ENCODE measurements around the gene GPD1L. TPM values are rescaled to one million over a fixed set of nuclear protein-coding genes. Genes with fewer than 3 reads are reported as not detected.
"Not testable (repeated sequence)": the region's sequence is repeated elsewhere in the genome, so short reads cannot be mapped to it uniquely, and the experiment has no call there.

Gene GPD1L
- total RNA-seq, 8 experiments from 2014 or later: 5.0 to 33.2 (median 8.5) TPM

GRCh38 chr3:32177702-32178198 is 71.3 kb downstream of the GPD1L start:
- no peak overlapping the region for H3K27ac ChIP-seq
- no peak overlapping the region for H3K4me3 ChIP-seq
- in situ Hi-C loops (cut with MboI; ENCODE audit: low pct_unique_long_range_greater_than_20kb in 2 of 9, low sequenced_read_pairs in 9 of 9, unreplicated experiment in 9 of 9): loop anchor here in 2 of 9 experiments (25.0 kb wide), 2 partner anchors 110 to 160 kb away; no protein-coding TSS in a partner anchor
- 0 to 83% (median 72%) methylated on average over 1 to 5 of the region's 5 CpGs; no CpG with 5 or more reads in 2 of the 10 experiments for WGBS, 10 experiments
- H3K4me1 ChIP-seq (replicated peaks in 1 of 2): peaks cover 0 to 4% of the 10 kb centered on the region in 2 donors
- ATAC-seq (replicated peaks in 6 of 8): peak in 5 of 8 experiments; percentile 38 to 95 (median 92)

- in situ Hi-C loops (cut with MboI; ENCODE audit: low pct_unique_long_range_greater_than_20kb in 2 of 9, low sequenced_read_pairs in 9 of 9, unreplicated experiment in 9 of 9): loop anchor here in 2 of 9 experiments (25.0 kb wide), 2 partner anchors 107 to 157 kb away; no protein-coding TSS in a partner anchor
- no peak overlapping the region for H3K4me3 ChIP-seq
- peak in 1 of 8 experiments; percentile 80 for ATAC-seq (replicated peaks in 6 of 8)
- WGBS, 10 experiments: 9 to 100% (median 88%) methylated on average over 1 to 6 of the region's 7 CpGs; no CpG with 5 or more reads in 2 of the 10 experiments
- no peak overlapping the region for H3K27ac ChIP-seq
- H3K4me1 ChIP-seq (replicated peaks in 1 of 2): peaks cover 0 to 4% of the 10 kb centered on the region in 2 donors
Observed at GRCh38 chr3:32180141-32180784, 73.8 kb downstream of the GPD1L start.

DNA sequence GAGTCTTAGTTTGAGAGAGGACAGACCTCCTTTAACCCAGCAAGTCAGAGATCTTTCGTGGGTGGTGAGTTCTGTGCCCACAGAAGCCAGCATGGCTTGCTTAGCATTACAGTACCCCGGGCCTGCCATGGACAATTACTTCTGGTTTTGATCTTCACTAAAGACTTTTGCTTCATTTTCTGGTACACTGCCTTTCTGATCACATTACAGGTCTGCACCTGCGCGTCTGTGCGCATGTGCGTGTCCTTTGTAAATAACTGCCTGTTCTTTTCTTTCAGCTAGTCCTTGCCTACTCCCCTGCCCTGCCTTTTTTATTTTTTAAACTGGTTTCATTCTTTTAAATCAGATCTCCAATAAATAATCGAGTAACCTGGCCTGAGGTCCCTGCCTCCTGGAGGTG is 74.9 kb downstream of the GPD1L start:
- H3K27ac ChIP-seq: no peak overlapping the region
- no peak for ATAC-seq (replicated peaks in 6 of 8)
- H3K4me3 ChIP-seq: no peak overlapping the region
- H3K4me1 ChIP-seq (replicated peaks in 1 of 2): peaks cover 0 to 4% of the 10 kb centered on the region in 2 donors
- 57 to 95% (median 84%) methylated on average over 1 to 7 of the region's 7 CpGs for WGBS, 10 experiments
- in situ Hi-C loops (cut with MboI; ENCODE audit: low pct_unique_long_range_greater_than_20kb in 2 of 9, low sequenced_read_pairs in 9 of 9, unreplicated experiment in 9 of 9): loop anchor here in 2 of 9 experiments (25.0 kb wide), 2 partner anchors 106 to 156 kb away; no protein-coding TSS in a partner anchor

DNA sequence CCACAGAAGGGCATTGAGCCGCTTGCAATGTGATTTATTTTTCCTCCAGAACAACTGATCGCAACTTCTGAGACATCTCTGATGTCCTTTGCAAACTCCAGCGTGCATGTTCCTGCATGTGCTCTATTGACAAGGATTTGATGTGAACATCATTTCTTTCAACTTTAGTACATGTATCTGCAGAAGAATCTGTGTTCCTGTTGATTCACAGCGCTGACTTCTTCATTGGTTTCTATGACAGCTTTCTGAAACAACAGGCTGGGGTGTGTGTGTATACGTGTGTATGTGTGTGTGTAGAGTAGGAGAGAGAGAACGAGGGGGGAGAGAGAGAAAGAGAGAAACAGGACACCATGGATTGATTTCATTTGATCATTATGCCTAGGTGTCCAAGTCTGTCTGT is 75.4 kb downstream of the GPD1L start:
- Histone ChIP-seq H3K4me1 (replicated peaks in 1 of 2) (peaks cover 0 to 4% of the 10 kb centered on the region in 2 donors), H3K27ac (no peak overlapping the region), H3K4me3 (no peak overlapping the region)
- in situ Hi-C loops (cut with MboI; ENCODE audit: low pct_unique_long_range_greater_than_20kb in 2 of 9, low sequenced_read_pairs in 9 of 9, unreplicated experiment in 9 of 9): loop anchor here in 2 of 9 experiments (25.0 kb wide), 2 partner anchors 106 to 156 kb away; no protein-coding TSS in a partner anchor
- ATAC-seq (replicated peaks in 6 of 8): no peak
- WGBS, 10 experiments: 6 to 100% (median 87%) methylated on average over 1 to 4 of the region's 6 CpGs; no CpG with 5 or more reads in 1 of the 10 experiments

- H3K27ac ChIP-seq: no peak overlapping the region
- no peak for ATAC-seq (replicated peaks in 6 of 8)
- in situ Hi-C loops (cut with MboI; ENCODE audit: low pct_unique_long_range_greater_than_20kb in 2 of 9, low sequenced_read_pairs in 9 of 9, unreplicated experiment in 9 of 9): loop anchor here in 2 of 9 experiments (25.0 kb wide), 2 partner anchors 103 to 153 kb away; no protein-coding TSS in a partner anchor
- 0 to 100% (median 62%) methylated on average over 1 to 3 of the region's 3 CpGs for WGBS, 10 experiments
- peaks cover 0 to 4% of the 10 kb centered on the region in 2 donors for H3K4me1 ChIP-seq (replicated peaks in 1 of 2)
- no peak overlapping the region for H3K4me3 ChIP-seq
Observed at GRCh38 chr3:32184187-32184730, 77.8 kb downstream of the GPD1L start.

GRCh38 chr3:32186097-32186496 is 79.7 kb downstream of the GPD1L start:
- Histone ChIP-seq H3K4me3 (no peak overlapping the region), H3K4me1 (replicated peaks in 1 of 2) (peaks cover 0 to 4% of the 10 kb centered on the region in 2 donors), H3K27ac (no peak overlapping the region)
- 0 to 100% (median 45%) methylated on average over 1 to 4 of the region's 4 CpGs; no CpG with 5 or more reads in 2 of the 10 experiments for WGBS, 10 experiments
- no peak for ATAC-seq (replicated peaks in 6 of 8)
- in situ Hi-C loops (cut with MboI; ENCODE audit: low pct_unique_long_range_greater_than_20kb in 2 of 9, low sequenced_read_pairs in 9 of 9, unreplicated experiment in 9 of 9): loop anchor here in 2 of 9 experiments (25.0 kb wide), 2 partner anchors 101 to 151 kb away; no protein-coding TSS in a partner anchor

GRCh38 chr3:32186876-32187275 is 80.5 kb downstream of the GPD1L start:
- H3K4me3 ChIP-seq: no peak overlapping the region
- peak in 1 of 8 experiments; percentile 23 for ATAC-seq (replicated peaks in 6 of 8)
- H3K27ac ChIP-seq: no peak overlapping the region
- WGBS, 10 experiments: 16 to 100% (median 62%) methylated on average over 1 to 2 of the region's 2 CpGs; no CpG with 5 or more reads in 4 of the 10 experiments
- in situ Hi-C loops (cut with MboI; ENCODE audit: low pct_unique_long_range_greater_than_20kb in 2 of 9, low sequenced_read_pairs in 9 of 9, unreplicated experiment in 9 of 9): loop anchor here in 2 of 9 experiments (25.0 kb wide), 2 partner anchors 100 to 150 kb away; no protein-coding TSS in a partner anchor
- no peaks in the 10 kb centered on the region for H3K4me1 ChIP-seq (replicated peaks in 1 of 2)

GRCh38 chr3:32189693-32190092 is 83.3 kb downstream of the GPD1L start:
- no peak for ATAC-seq (replicated peaks in 6 of 8)
- no peak overlapping the region for H3K4me3 ChIP-seq
- WGBS, 10 experiments: 60 to 67% (median 61%) methylated on average over 2 to 3 of the region's 3 CpGs; no CpG with 5 or more reads in 7 of the 10 experiments
- H3K27ac ChIP-seq: no peak overlapping the region
- in situ Hi-C loops (cut with MboI; ENCODE audit: low pct_unique_long_range_greater_than_20kb in 2 of 9, low sequenced_read_pairs in 9 of 9, unreplicated experiment in 9 of 9): loop anchor here in 2 of 9 experiments (25.0 kb wide), 2 partner anchors 98 to 148 kb away; no protein-coding TSS in a partner anchor
- no peaks in the 10 kb centered on the region for H3K4me1 ChIP-seq (replicated peaks in 1 of 2)

- in situ Hi-C loops (cut with MboI; ENCODE audit: low pct_unique_long_range_greater_than_20kb in 2 of 9, low sequenced_read_pairs in 9 of 9, unreplicated experiment in 9 of 9): loop anchor here in 2 of 9 experiments (25.0 kb wide), 2 partner anchors 97 to 147 kb away; no protein-coding TSS in a partner anchor
- WGBS, 10 experiments: 0 to 100% (median 91%) methylated on average over 1 to 5 of the region's 6 CpGs; no CpG with 5 or more reads in 3 of the 10 experiments
- not testable (repeated sequence) for ATAC-seq (replicated peaks in 6 of 8); H3K27ac ChIP-seq; H3K4me1 ChIP-seq (replicated peaks in 1 of 2); H3K4me3 ChIP-seq
Observed at GRCh38 chr3:32190556-32190955, 84.1 kb downstream of the GPD1L start.

DNA sequence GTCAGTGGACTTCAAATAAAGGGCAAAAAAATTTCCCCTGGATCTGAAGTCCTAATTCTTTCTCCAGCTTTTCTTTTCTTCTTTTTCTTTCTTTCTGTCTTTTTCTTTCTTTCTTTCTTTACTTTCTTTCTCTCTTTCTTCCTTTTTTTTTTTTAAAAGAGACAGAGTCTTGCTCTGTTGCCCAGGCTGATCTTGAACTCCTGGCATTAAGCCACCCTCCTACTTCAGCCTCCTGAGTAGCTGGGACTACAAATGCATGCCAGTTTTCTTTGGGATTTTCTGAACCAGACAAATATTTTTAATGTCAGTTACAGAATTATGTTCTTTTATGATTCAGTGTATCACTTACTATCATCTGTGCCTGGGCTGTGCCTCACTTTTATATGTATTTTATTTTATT is 86.7 kb downstream of the GPD1L start:
- Histone ChIP-seq H3K27ac (no peak overlapping the region), H3K4me3 (no peak overlapping the region), H3K4me1 (replicated peaks in 1 of 2) (no peaks in the 10 kb centered on the region)
- in situ Hi-C loops (cut with MboI; ENCODE audit: low pct_unique_long_range_greater_than_20kb in 2 of 9, low sequenced_read_pairs in 9 of 9, unreplicated experiment in 9 of 9): loop anchor here in 2 of 9 experiments (25.0 kb wide), 2 partner anchors 94 to 144 kb away; no protein-coding TSS in a partner anchor
- ATAC-seq (replicated peaks in 6 of 8): no peak

GRCh38 chr3:32194653-32195052 is 88.2 kb downstream of the GPD1L start:
- H3K27ac ChIP-seq: no peak overlapping the region
- ATAC-seq (replicated peaks in 6 of 8): peak in 1 of 8 experiments; percentile 73
- H3K4me3 ChIP-seq: no peak overlapping the region
- in situ Hi-C loops (cut with MboI; ENCODE audit: low pct_unique_long_range_greater_than_20kb in 2 of 9, low sequenced_read_pairs in 9 of 9, unreplicated experiment in 9 of 9): loop anchor here in 2 of 9 experiments (25.0 kb wide), 2 partner anchors 93 to 143 kb away; no protein-coding TSS in a partner anchor
- H3K4me1 ChIP-seq (replicated peaks in 1 of 2): no peaks in the 10 kb centered on the region
- WGBS, 10 experiments: 83 to 100% (median 100%) methylated on average over 1 of the region's 1 CpG; no CpG with 5 or more reads in 5 of the 10 experiments

- no peak for ATAC-seq (replicated peaks in 6 of 8)
- 9 to 100% (median 84%) methylated on average over 1 to 4 of the region's 4 CpGs for WGBS, 10 experiments
- Histone ChIP-seq H3K4me3 (no peak overlapping the region), H3K27ac (no peak overlapping the region), H3K4me1 (replicated peaks in 1 of 2) (no peaks in the 10 kb centered on the region)
- in situ Hi-C loops (cut with MboI; ENCODE audit: low pct_unique_long_range_greater_than_20kb in 2 of 9, low sequenced_read_pairs in 9 of 9, unreplicated experiment in 9 of 9): loop anchor here in 2 of 9 experiments (25.0 kb wide), 2 partner anchors 91 to 141 kb away; no protein-coding TSS in a partner anchor
Observed at GRCh38 chr3:32195995-32196540, 89.6 kb downstream of the GPD1L start.
